H9 (cell line): Measurements from ENCODE around the gene ZNF469. TPM values are rescaled to one million over a fixed set of nuclear protein-coding genes. Genes with fewer than 3 reads are reported as not detected.

Source experiments
- DNase-seq: peaks from one replicate; pipeline ENCODE4 v3.0.0-alpha.2; 2017
- H2AFZ ChIP-seq: one replicate; pipeline ENCODE4 v1.6.1; 2013; ENCODE audit warnings: mild to moderate bottlenecking, low read length, control low read depth, moderate library complexity
- H2AK5ac ChIP-seq: 2 replicates; pipeline ENCODE4 v1.6.1; 2013; ENCODE audit warnings: low read length, control low read depth, mixed read lengths; ENCODE audit not compliant: insufficient read length
- H2BK120ac ChIP-seq: one replicate; pipeline ENCODE4 v1.6.1; 2013; ENCODE audit warnings: low read depth, mild to moderate bottlenecking, low read length, control low read depth, inconsistent platforms; ENCODE audit not compliant: poor library complexity, severe bottlenecking
- H2BK12ac ChIP-seq: 2 replicates; pipeline ENCODE4 v1.6.1; 2013; ENCODE audit warnings: low read length, control low read depth, mixed read lengths, low read depth; ENCODE audit not compliant: insufficient read length
- H2BK15ac ChIP-seq: 2 replicates; pipeline ENCODE4 v1.6.1; 2013; ENCODE audit warnings: low read depth, low read length, control low read depth
- H2BK20ac ChIP-seq: one replicate; pipeline ENCODE4 v1.6.1; 2013; ENCODE audit warnings: low read depth, mild to moderate bottlenecking, low read length, control low read depth, inconsistent platforms; ENCODE audit not compliant: poor library complexity, severe bottlenecking
- H2BK5ac ChIP-seq: 2 replicates; pipeline ENCODE4 v1.6.1; 2013; ENCODE audit warnings: low read length, control low read depth, mixed read lengths; ENCODE audit not compliant: insufficient read length
- H3K14ac ChIP-seq: 2 replicates; pipeline ENCODE4 v1.6.1; 2013; ENCODE audit warnings: low read length, control low read depth; ENCODE audit not compliant: insufficient read depth
- H3K18ac ChIP-seq: 2 replicates; pipeline ENCODE4 v1.6.1; 2013; ENCODE audit warnings: low read depth, mild to moderate bottlenecking, mixed read lengths, low read length, control low read depth; ENCODE audit not compliant: insufficient read length
- H3K23ac ChIP-seq: 2 replicates; pipeline ENCODE4 v1.6.1; 2013; ENCODE audit warnings: low read length, control low read depth, mixed read lengths, low read depth; ENCODE audit not compliant: insufficient read length
- H3K23me2 ChIP-seq: 2 replicates; pipeline ENCODE4 v1.6.1; 2013; ENCODE audit warnings: low read depth, mild to moderate bottlenecking, mixed read lengths, low read length, control low read depth; ENCODE audit not compliant: insufficient read length, poor library complexity, severe bottlenecking
- H3K27ac ChIP-seq: 2 replicates; pipeline ENCODE4 v1.5.1; 2013; ENCODE audit warnings: low read length, control low read depth, mixed read lengths, low read depth; ENCODE audit not compliant: insufficient read length
- H3K27me3 ChIP-seq: 2 replicates; pipeline ENCODE4 v1.6.1; 2013; ENCODE audit warnings: low read length, control low read depth, inconsistent platforms; ENCODE audit not compliant: insufficient read depth
- H3K4ac ChIP-seq: 2 replicates; pipeline ENCODE4 v1.6.1; 2013; ENCODE audit warnings: low read depth, mild to moderate bottlenecking, control low read depth, inconsistent platforms, low read length, moderate library complexity
- H3K4me1 ChIP-seq: 2 replicates; pipeline ENCODE4 v1.6.1; 2013; ENCODE audit warnings: low read length, control low read depth, inconsistent platforms; ENCODE audit not compliant: insufficient read depth
- H3K4me2 ChIP-seq: 2 replicates; pipeline ENCODE4 v1.6.1; 2013; ENCODE audit warnings: low read length, control low read depth, mixed read lengths; ENCODE audit not compliant: insufficient read length, insufficient read depth
- H3K56ac ChIP-seq: 2 replicates; pipeline ENCODE4 v1.6.1; 2013; ENCODE audit warnings: low read depth, mild to moderate bottlenecking, mixed read lengths, low read length, control low read depth; ENCODE audit not compliant: insufficient read length
- H3K79me1 ChIP-seq: 2 replicates; pipeline ENCODE4 v1.6.1; 2013; ENCODE audit warnings: low read depth, mild to moderate bottlenecking, moderate library complexity, low read length, control low read depth, inconsistent platforms; ENCODE audit not compliant: insufficient read depth, poor library complexity, severe bottlenecking
- H3K79me2 ChIP-seq: 2 replicates; pipeline ENCODE4 v1.6.1; 2013; ENCODE audit warnings: low read length, control low read depth, inconsistent platforms; ENCODE audit not compliant: insufficient read depth
- H3K9ac ChIP-seq: 2 replicates; pipeline ENCODE4 v1.6.1; 2013; ENCODE audit warnings: low read length, control low read depth, mixed read lengths; ENCODE audit not compliant: insufficient read length; ENCODE audit errors: extremely low read depth
- H3K9me3 ChIP-seq: one replicate; pipeline ENCODE4 v1.6.1; 2013; ENCODE audit warnings: low read depth, low read length, inconsistent platforms; ENCODE audit not compliant: control insufficient read depth
- H3T11ph ChIP-seq: one replicate; pipeline ENCODE4 v1.6.1; 2013; ENCODE audit warnings: mild to moderate bottlenecking, low read length, control low read depth, inconsistent platforms
- H4K20me1 ChIP-seq: one replicate; pipeline ENCODE4 v1.6.1; 2013; ENCODE audit not compliant: control insufficient read depth, insufficient read length, insufficient read depth
- H4K5ac ChIP-seq: 2 replicates; pipeline ENCODE4 v1.6.1; 2013; ENCODE audit warnings: low read depth, mild to moderate bottlenecking, mixed read lengths, low read length, control low read depth; ENCODE audit not compliant: insufficient read length
- H4K8ac ChIP-seq: replicated peaks from 2 replicates; pipeline ENCODE4 v1.6.1; 2013; ENCODE audit warnings: low read length, control low read depth, mixed read lengths, low read depth; ENCODE audit not compliant: insufficient read length
- H4K91ac ChIP-seq: 2 replicates; pipeline ENCODE4 v1.6.1; 2013; ENCODE audit warnings: low read depth, mild to moderate bottlenecking, moderate library complexity, mixed read lengths, low read length, control low read depth; ENCODE audit not compliant: insufficient read length
- H3K27ac Mint-ChIP-seq, 3 experiments: 2 replicates in 2 of 3; 3 replicates in 1 of 3; pipeline ENCODE4 v1.8.0; 2020 to 2021; ENCODE audit warnings: mixed read lengths in 3 of 3, mild to moderate bottlenecking in 1 of 3, moderate library complexity in 1 of 3
- H3K27me3 Mint-ChIP-seq: 2 replicates; pipeline ENCODE4 v1.8.0; 2021; ENCODE audit warnings: low read depth, mild to moderate bottlenecking, moderate library complexity, mixed read lengths
- H3K36me3 Mint-ChIP-seq, 3 experiments: 2 replicates in 2 of 3; 3 replicates in 1 of 3; pipeline ENCODE4 v1.8.0; 2020 to 2021; ENCODE audit warnings: low read depth in 3 of 3, mixed read lengths in 3 of 3; ENCODE audit not compliant: insufficient read depth in 1 of 3
- H3K4me1 Mint-ChIP-seq, 2 experiments: 2 replicates each; pipeline ENCODE4 v1.8.0; 2020; ENCODE audit warnings: mixed read lengths in 2 of 2
- H3K4me3 Mint-ChIP-seq, 2 experiments: 2 replicates in 1 of 2; 3 replicates in 1 of 2; pipeline ENCODE4 v1.8.0; 2020 to 2021; ENCODE audit warnings: mild to moderate bottlenecking in 2 of 2, mixed read lengths in 2 of 2, moderate library complexity in 1 of 2
- H3K9me3 Mint-ChIP-seq, 2 experiments: 2 replicates in 1 of 2; 3 replicates in 1 of 2; pipeline ENCODE4 v1.8.0; 2020; ENCODE audit warnings: mild to moderate bottlenecking in 2 of 2, mixed read lengths in 2 of 2, moderate library complexity in 1 of 2
- WGBS: extraction: QIAGEN DNeasy Blood & Tissue Kit; methylation state at CpG from one replicate; pipeline ENCODE4 v1.1.7; 2013; ENCODE audit warnings: missing lambda C conversion rate, low lambda C conversion rate, mixed read lengths; ENCODE audit not compliant: insufficient read length; ENCODE audit errors: extremely low coverage; 5-methylcytosine and 5-hydroxymethylcytosine counted together
- total RNA-seq: library from RNA; stranded (reverse); gene quantifications from 2 replicates; pipeline ENCODE4 v1.2.1, GENCODE V29; 2021
- TF ChIP-seq, protein P1 (sequence below): fragments of 200-600 bp; sonication (generic); conservative IDR thresholded peaks from 3 replicates; pipeline ENCODE4 v1.8.0; 2021; ENCODE audit warnings: antibody characterized with exemption, mild to moderate bottlenecking

ZNF469 gene
- total RNA-seq, 1 experiment from 2014 or later: 4.4 TPM

DNA sequence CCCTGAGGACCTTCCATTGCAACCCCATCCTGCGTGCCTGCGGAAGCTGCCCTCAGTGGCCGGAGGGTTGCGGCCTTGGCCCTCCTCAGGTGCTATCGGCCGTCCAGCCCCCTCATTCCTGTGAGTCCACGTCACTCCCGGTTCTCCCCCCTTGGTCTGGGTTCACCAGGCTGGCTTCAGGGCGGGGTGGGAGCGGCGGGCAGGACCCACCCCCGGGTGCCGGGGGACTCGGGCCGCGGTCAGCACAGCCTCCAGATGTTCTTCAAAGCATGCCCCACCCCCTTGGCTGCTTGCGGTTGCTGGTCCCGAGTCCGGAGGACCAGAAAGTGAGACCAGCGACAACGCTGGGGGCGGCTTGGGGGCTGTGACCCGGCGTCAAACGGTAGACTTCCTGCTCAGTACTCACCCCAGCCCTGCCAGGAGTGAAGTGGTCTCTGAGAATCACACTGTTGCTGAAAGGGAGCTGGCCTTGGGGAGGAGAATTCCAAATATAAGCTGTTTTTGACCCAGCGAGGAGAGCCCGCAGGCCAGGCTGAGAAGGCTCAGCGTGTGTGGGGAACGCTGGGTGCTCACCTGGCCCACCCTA, 4.5 kb downstream of the ZNF469 start:
- Histone ChIP-seq H2BK12ac (no peak overlapping the region), H3K27ac (no peak overlapping the region), H4K5ac (no peak overlapping the region), H3K56ac (no peak overlapping the region), H4K8ac (no peak overlapping the region), H2BK120ac (no peak overlapping the region), H3K4me2 (no peak overlapping the region), H2BK15ac (no peak overlapping the region), H3K9ac (no peak overlapping the region), H2BK5ac (no peak overlapping the region), H2BK20ac (no peak overlapping the region), H3T11ph (no peak overlapping the region), H3K18ac (no peak overlapping the region), H2AFZ (no peak overlapping the region), H4K20me1 (no peaks in the 10 kb centered on the region), H3K9me3 (no peaks in the 10 kb centered on the region), H3K4me1 (no peaks in the 10 kb centered on the region; the same call in 1 of the 2 replicates), H3K79me2 (no peaks in the 10 kb centered on the region), H3K79me1 (no peaks in the 10 kb centered on the region), H3K23ac (no peak overlapping the region), H2AK5ac (no peak overlapping the region), H3K4ac (no peak overlapping the region), H4K91ac (no peak overlapping the region), H3K23me2 (peaks cover 5% of the 10 kb centered on the region), H3K27me3 (peaks cover 12% of the 10 kb centered on the region; the same call in 1 of the 2 replicates), H3K14ac (no peak overlapping the region)
- DNase-seq: no peak
- Mint-ChIP-seq H3K4me1 (peaks cover 9% of the 10 kb centered on the region in 2 experiments), H3K4me3 (no peak overlapping the region), H3K36me3 (no peaks in the 10 kb centered on the region; a peak in 1 of 7 replicates), H3K27ac (no peak overlapping the region), H3K27me3 (peaks cover 53% of the 10 kb centered on the region), H3K9me3 (no peaks in the 10 kb centered on the region)
- WGBS: no CpG with 5 or more reads among the region's 29 CpGs
- TF ChIP-seq, protein P1, sequence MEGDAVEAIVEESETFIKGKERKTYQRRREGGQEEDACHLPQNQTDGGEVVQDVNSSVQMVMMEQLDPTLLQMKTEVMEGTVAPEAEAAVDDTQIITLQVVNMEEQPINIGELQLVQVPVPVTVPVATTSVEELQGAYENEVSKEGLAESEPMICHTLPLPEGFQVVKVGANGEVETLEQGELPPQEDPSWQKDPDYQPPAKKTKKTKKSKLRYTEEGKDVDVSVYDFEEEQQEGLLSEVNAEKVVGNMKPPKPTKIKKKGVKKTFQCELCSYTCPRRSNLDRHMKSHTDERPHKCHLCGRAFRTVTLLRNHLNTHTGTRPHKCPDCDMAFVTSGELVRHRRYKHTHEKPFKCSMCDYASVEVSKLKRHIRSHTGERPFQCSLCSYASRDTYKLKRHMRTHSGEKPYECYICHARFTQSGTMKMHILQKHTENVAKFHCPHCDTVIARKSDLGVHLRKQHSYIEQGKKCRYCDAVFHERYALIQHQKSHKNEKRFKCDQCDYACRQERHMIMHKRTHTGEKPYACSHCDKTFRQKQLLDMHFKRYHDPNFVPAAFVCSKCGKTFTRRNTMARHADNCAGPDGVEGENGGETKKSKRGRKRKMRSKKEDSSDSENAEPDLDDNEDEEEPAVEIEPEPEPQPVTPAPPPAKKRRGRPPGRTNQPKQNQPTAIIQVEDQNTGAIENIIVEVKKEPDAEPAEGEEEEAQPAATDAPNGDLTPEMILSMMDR: no peak
